ENCODE data around the gene FOXP1. TPM values are rescaled to one million over a fixed set of nuclear protein-coding genes. Genes with fewer than 3 reads are reported as not detected.

Gene FOXP1
- total and polyA plus RNA-seq, 12 donors = 4.8 to 56.0 (median 43.8) TPM

DNA sequence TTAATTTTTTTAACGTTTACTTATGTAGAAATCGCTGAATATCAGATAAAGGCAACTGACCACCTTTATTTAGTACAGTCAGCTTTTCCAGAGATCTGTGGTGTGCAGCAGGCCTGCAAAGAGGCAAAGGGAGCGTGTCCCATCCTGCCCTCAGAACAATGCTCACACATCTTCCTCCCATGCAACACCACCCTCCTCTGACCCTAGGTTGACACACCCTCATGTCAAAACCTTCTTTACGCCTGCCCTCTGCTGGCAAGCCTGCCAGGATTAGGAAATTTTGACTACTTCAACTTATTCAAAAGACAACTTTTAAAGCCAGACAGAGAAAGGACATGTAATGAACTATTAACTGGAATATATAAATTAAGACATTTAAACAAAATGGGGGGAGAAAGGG, 513.7 kb downstream of the FOXP1 start:
- WGBS, 2 donors = 46 to 56% methylated on average over 4 of the region's 4 CpGs
- ATAC-seq = peak; percentile 45 to 70 (median 58)
- H3K4me1 ChIP-seq = peaks cover 5 to 64% (median 51%) of the 10 kb centered on the region in 9 donors

GRCh38 chr3:71067977-71068654, 515.4 kb downstream of the FOXP1 start:
- TF ChIP-seq CTCF (IDR thresholded peaks at IDR 0.05) = no peak
- Histone ChIP-seq H3K4me1 (peaks cover 5 to 62% (median 49%) of the 10 kb centered on the region in 9 donors), H3K27ac (peak overlapping the region in 7 of 10 donors; percentile 1 to 46 (median 16)), H3K4me3 (no peak overlapping the region), H3K9me3 (no peaks in the 10 kb centered on the region), H3K36me3 (no peaks in the 10 kb centered on the region), H3K27me3 (no peaks in the 10 kb centered on the region)
- WGBS, 2 donors = 67 to 69% methylated on average over 6 of the region's 6 CpGs
- intact Hi-C loops (cut with DNase I) = loop anchor here in 7 of 10 donors (2.0 to 10.0 kb wide), 13 partner anchors 39 to 517 kb away; partner anchors contain the start of gene FOXP1 (in 5 of the 7)
- ATAC-seq (no peak), DNase-seq (no peak)

More for the DNA sequence above, 513.7 kb downstream of the FOXP1 start:
- Histone ChIP-seq H3K27me3 (no peaks in the 10 kb centered on the region), H3K27ac (peak overlapping the region in 4 of 10 donors; percentile 15 to 50 (median 20)), H3K4me3 (no peak overlapping the region), H3K36me3 (no peaks in the 10 kb centered on the region), H3K9me3 (no peaks in the 10 kb centered on the region)
- TF ChIP-seq CTCF (IDR thresholded peaks at IDR 0.05) = peak; percentile 29 to 74 (median 62)
- peak; percentile 56 to 75 for DNase-seq
- intact Hi-C loops (cut with DNase I) = loop anchor here in 8 of 10 donors (5.0 to 10.0 kb wide), 13 partner anchors 38 to 517 kb away; partner anchors contain the start of gene FOXP1 (in 5 of the 8)

- H3K4me3 ChIP-seq = peak overlapping the region in 5 of 10 donors; percentile 68 to 78 (median 73)
- no peaks in the 10 kb centered on the region for H3K9me3 ChIP-seq
- intact Hi-C loops (cut with DNase I) = loop anchor here in 7 of 10 donors (2.0 to 10.0 kb wide), 13 partner anchors 40 to 518 kb away; partner anchors contain the start of gene FOXP1 (in 5 of the 7)
- H3K36me3 ChIP-seq = no peaks in the 10 kb centered on the region
- H3K4me1 ChIP-seq = peaks cover 5 to 60% (median 48%) of the 10 kb centered on the region in 9 donors
- no peak for DNase-seq
- peak overlapping the region in 9 of 10 donors; percentile 94 to 98 (median 96) for H3K27ac ChIP-seq
- H3K27me3 ChIP-seq = no peaks in the 10 kb centered on the region
- TF ChIP-seq CTCF (IDR thresholded peaks at IDR 0.05) = no peak
- ATAC-seq = peak in 3 of 8 donors; percentile 4 to 39 (median 24)
- WGBS, 2 donors = 36 to 44% methylated on average over 3 of the region's 3 CpGs
Observed at GRCh38 chr3:71066849-71067261, 516.7 kb downstream of the FOXP1 start.

DNA sequence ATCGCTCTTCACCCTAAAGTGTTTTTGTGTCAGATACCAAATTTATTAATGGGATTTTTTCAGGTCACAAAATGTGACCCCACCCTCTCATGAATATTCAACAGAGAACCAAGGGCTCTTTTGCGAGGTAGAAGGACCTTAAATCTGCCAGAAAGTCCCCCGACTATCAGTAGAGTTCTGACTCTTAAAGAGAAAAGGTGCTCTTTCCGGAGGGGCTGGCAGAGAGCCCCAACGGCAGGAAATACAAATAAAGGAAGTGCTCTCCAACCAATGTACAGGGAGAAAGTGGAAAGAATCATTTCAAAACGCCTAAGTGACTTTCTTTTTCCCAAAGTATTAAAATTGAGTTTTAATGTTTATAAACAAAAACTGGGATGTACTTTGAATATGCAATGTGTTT, 517.2 kb downstream of the FOXP1 start:
- H3K4me1 ChIP-seq = peaks cover 5 to 63% (median 53%) of the 10 kb centered on the region in 9 donors
- peak overlapping the region in 7 of 10 donors; percentile 4 to 78 (median 73) for H3K4me3 ChIP-seq
- H3K27ac ChIP-seq = peak overlapping the region in 9 of 10 donors; percentile 94 to 98 (median 96)
- TF ChIP-seq CTCF (IDR thresholded peaks at IDR 0.05) = no peak
- H3K27me3 ChIP-seq = no peaks in the 10 kb centered on the region
- WGBS, 2 donors = 24% methylated on average over 6 of the region's 6 CpGs
- ATAC-seq (no peak), DNase-seq (peak; percentile 26 to 40)
- H3K36me3 ChIP-seq = no peaks in the 10 kb centered on the region
- no peaks in the 10 kb centered on the region for H3K9me3 ChIP-seq
- intact Hi-C loops (cut with DNase I) = loop anchor here in 7 of 10 donors (2.0 to 10.0 kb wide), 13 partner anchors 41 to 518 kb away; partner anchors contain the start of gene FOXP1 (in 5 of the 7)

Data from heart right ventricle (tissue), 16 donors.